HepG2 (cell line): ENCODE results near the gene CCDC33. TPM values are rescaled to one million over a fixed set of nuclear protein-coding genes. Genes with fewer than 3 reads are reported as not detected.
A peak's percentile ranks its signal among the peaks of the same experiment; 100 is the strongest.

Experiments
- CC2D1A ChIP-seq: sonication (generic); formaldehyde crosslinking; IDR thresholded peaks from 2 replicates; pipeline ENCODE4 v1.8.1; 2023; ENCODE audit warnings: mild to moderate bottlenecking, missing genetic modification reagents
- CENPT ChIP-seq: sonication (generic); formaldehyde crosslinking; IDR thresholded peaks from 2 replicates; pipeline ENCODE4 v1.8.0; 2022; ENCODE audit warnings: low read depth, mild to moderate bottlenecking, moderate library complexity, missing genetic modification reagents
- ELF4 ChIP-seq: sonication (generic); formaldehyde crosslinking; IDR thresholded peaks from 2 replicates; pipeline ENCODE4 v1.5.0; 2020; ENCODE audit warnings: missing genetic modification reagents, mild to moderate bottlenecking, moderate library complexity, borderline replicate concordance
- HCFC1 ChIP-seq: fragments of 150-350 bp; IDR thresholded peaks from 2 replicates; pipeline ENCODE4 v1.6.1; 2014; ENCODE audit warnings: low read depth, low read length
- HES4 ChIP-seq: sonication (generic); formaldehyde crosslinking; IDR thresholded peaks from 2 replicates; pipeline ENCODE4 v1.9.0; 2021; ENCODE audit warnings: mild to moderate bottlenecking, missing genetic modification reagents, borderline replicate concordance
- KLF15 ChIP-seq: sonication (generic); formaldehyde crosslinking; IDR thresholded peaks from 2 replicates; pipeline ENCODE4 v1.8.1; 2023; ENCODE audit warnings: borderline replicate concordance, mild to moderate bottlenecking, inconsistent platforms, missing genetic modification reagents, mixed read lengths
- KLF9 ChIP-seq: IDR thresholded peaks from 2 replicates; pipeline ENCODE4 v1.6.1; 2016; ENCODE audit warnings: low read depth
- MATR3 ChIP-seq: sonication (generic); formaldehyde crosslinking; IDR thresholded peaks from 2 replicates; pipeline ENCODE4 v1.4.0; 2020; ENCODE audit warnings: missing genetic modification reagents
- MZF1 ChIP-seq: sonication (generic); formaldehyde crosslinking; IDR thresholded peaks from 2 replicates; pipeline ENCODE4 v1.8.1; 2023; ENCODE audit warnings: mild to moderate bottlenecking, missing genetic modification reagents, borderline replicate concordance
- NR1H2 ChIP-seq: sonication (generic); formaldehyde crosslinking; IDR thresholded peaks from 2 replicates; pipeline ENCODE4 v1.8.1; 2022; ENCODE audit warnings: low read depth, missing genetic modification reagents, borderline replicate concordance
- NR2F1 ChIP-seq, 2 experiments: fragments of 450-650 bp in 1 of 2; formaldehyde crosslinking in 1 of 2; IDR thresholded peaks; 2 replicates each; pipeline versions ENCODE4 v1.5.0 to v1.6.1; 2016 to 2020; ENCODE audit warnings: mild to moderate bottlenecking in 1 of 2, missing compliant biosample characterization in 1 of 2, missing genetic modification reagents in 1 of 2, moderate library complexity in 1 of 2
- PAX8 ChIP-seq: sonication (generic); formaldehyde crosslinking; IDR thresholded peaks from 2 replicates; pipeline ENCODE4 v1.8.0; 2022; ENCODE audit warnings: mild to moderate bottlenecking, missing genetic modification reagents, borderline replicate concordance
- PPARG ChIP-seq: conservative IDR thresholded peaks from 2 replicates; pipeline ENCODE4 v1.6.1; 2016; ENCODE audit warnings: missing biosample characterization, missing genetic modification reagents
- RARG ChIP-seq: sonication (generic); formaldehyde crosslinking; IDR thresholded peaks from 2 replicates; pipeline ENCODE4 v1.4.0; 2020; ENCODE audit warnings: low read depth, mild to moderate bottlenecking, missing genetic modification reagents
- RBM39 ChIP-seq: fragments of 200-400 bp; formaldehyde crosslinking; IDR thresholded peaks from one replicate; pipeline ENCODE4 v1.6.1; 2018; ENCODE audit warnings: antibody characterized with exemption, mild to moderate bottlenecking, low read depth, low read length; ENCODE audit not compliant: poor library complexity, severe bottlenecking
- RXRB ChIP-seq: IDR thresholded peaks from 2 replicates; pipeline ENCODE4 v1.6.1; 2016; ENCODE audit warnings: borderline replicate concordance, missing genetic modification reagents, missing compliant biosample characterization
- TBX3 ChIP-seq: fragments of 450-650 bp; IDR thresholded peaks from 2 replicates; pipeline ENCODE4 v1.6.1; 2017; ENCODE audit warnings: antibody characterized with exemption, mild to moderate bottlenecking, inconsistent platforms, borderline replicate concordance
- ZMYM4 ChIP-seq: sonication (generic); formaldehyde crosslinking; IDR thresholded peaks from 2 replicates; pipeline ENCODE4 v1.8.1; 2023; ENCODE audit warnings: mild to moderate bottlenecking, missing genetic modification reagents
- ZNF446 ChIP-seq: sonication (generic); formaldehyde crosslinking; IDR thresholded peaks from 2 replicates; pipeline ENCODE4 v1.5.0; 2020; ENCODE audit warnings: mild to moderate bottlenecking, missing genetic modification reagents
- ZNF556 ChIP-seq: sonication (generic); formaldehyde crosslinking; IDR thresholded peaks from 2 replicates; pipeline ENCODE4 v1.4.0; 2020; ENCODE audit warnings: mild to moderate bottlenecking, missing genetic modification reagents, borderline replicate concordance
- ZNF841 ChIP-seq: sonication (generic); formaldehyde crosslinking; IDR thresholded peaks from 2 replicates; pipeline ENCODE4 v1.8.1; 2023; ENCODE audit warnings: missing genetic modification reagents, borderline replicate concordance
- ZSCAN25 ChIP-seq: sonication (generic); formaldehyde crosslinking; IDR thresholded peaks from 2 replicates; pipeline ENCODE4 v1.8.0; 2022; ENCODE audit warnings: mild to moderate bottlenecking, missing genetic modification reagents
- polyA plus RNA-seq, 8 experiments: library from polyadenylated mRNA; depleted of rRNA in 3 of 8; stranded (reverse) in 7 of 8; unstranded in 1 of 8; fragments of >200 nt; fragmentation: Illumina TruSeq in 4 of 8; extraction: Trizol in 4 of 8; gene quantifications; 2 replicates each; pipeline versions ENCODE4 v1.2.1 to v1.2.3, GENCODE V29; 2011 to 2016; ENCODE audit warnings: low read depth in 4 of 8, missing spikeins in 1 of 8, mixed read lengths in 1 of 8; ENCODE audit not compliant: insufficient read depth in 1 of 8
- total RNA-seq, 5 experiments: library from RNA; depleted of rRNA; stranded (reverse); fragments of >200 nt; fragmentation: Illumina TruSeq; extraction: Trizol; gene quantifications; 2 replicates each; pipeline ENCODE4 v1.2.3, GENCODE V29; 2016; ENCODE audit warnings: low read depth in 1 of 5
- TF ChIP-seq, protein P1 (sequence below): sonication (generic); formaldehyde crosslinking; IDR thresholded peaks from 2 replicates; pipeline ENCODE4 v1.8.1; 2023; ENCODE audit warnings: mild to moderate bottlenecking, missing genetic modification reagents
- TF ChIP-seq, protein P2 (sequence below): sonication (generic); formaldehyde crosslinking; IDR thresholded peaks from 2 replicates; pipeline ENCODE4 v1.8.0; 2022; ENCODE audit warnings: missing genetic modification reagents, low read depth, mild to moderate bottlenecking, borderline replicate concordance
- TF ChIP-seq, protein P3 (sequence below): sonication (generic); formaldehyde crosslinking; conservative IDR thresholded peaks from 2 replicates; pipeline ENCODE4 v1.8.1; 2023; ENCODE audit warnings: missing genetic modification reagents
- TF ChIP-seq, protein P4 (sequence below): sonication (generic); formaldehyde crosslinking; IDR thresholded peaks from 2 replicates; pipeline ENCODE4 v1.4.0; 2020; ENCODE audit warnings: missing genetic modification reagents, borderline replicate concordance

The CCDC33 gene
- total and polyA plus RNA-seq, 2 of the 13 experiments (the other 11 are each of a cell fraction or from before 2014, with no cell fraction given), result 0.30 TPM; not detected in 1

DNA sequence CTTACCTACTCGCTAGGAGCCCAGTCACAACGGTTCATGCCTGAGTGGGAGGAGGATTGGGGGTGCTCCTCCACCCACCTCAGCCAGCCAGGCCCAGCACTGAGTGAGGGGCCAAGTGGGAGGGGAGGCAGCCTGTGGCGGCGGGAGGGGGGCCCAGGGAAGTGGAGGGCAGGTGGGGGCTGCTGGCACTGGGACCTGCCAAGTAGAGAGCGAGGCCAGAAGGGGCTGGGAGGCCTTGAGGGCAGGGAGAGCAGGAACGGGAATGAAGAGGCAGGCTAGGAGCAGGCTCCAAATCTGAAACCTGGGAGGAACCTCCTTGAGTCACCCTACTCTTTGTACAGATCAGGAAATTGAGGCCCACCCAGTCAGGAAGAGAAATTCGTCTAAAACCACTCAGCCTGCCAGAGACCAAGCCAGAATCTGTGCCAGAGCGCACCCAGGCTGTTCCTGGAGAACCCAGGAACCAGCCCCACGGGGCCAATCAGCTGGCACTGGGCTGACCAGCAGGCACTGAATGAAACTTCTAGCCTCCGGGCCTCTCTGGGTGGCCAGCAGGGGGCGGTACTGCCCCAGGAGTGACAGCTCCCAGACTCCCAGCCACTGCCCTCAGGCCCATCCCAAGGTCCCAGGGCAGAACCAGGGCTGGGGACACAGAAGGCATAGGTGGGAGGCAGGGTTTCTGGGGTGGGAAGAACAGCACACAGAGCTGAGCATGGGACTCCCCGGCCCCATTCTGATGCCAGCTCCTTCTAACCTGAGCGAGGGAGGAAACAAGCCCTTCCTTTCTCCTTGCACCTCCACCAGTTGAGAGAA lies 146.1 kb downstream of the CCDC33 start (continued):
- TF ChIP-seq PAX8 (no peak), PPARG (CRISPR knock-in tag) (0 out of 2 replicates have a peak, but pooled peaks have one; percentile 39), ELF4 (CRISPR knock-in tag) (no peak), NR2F1 (CRISPR knock-in tag; IDR thresholded peaks at IDR 0.05) (no peak), ZSCAN25 (CRISPR knock-in tag) (peak; percentile 46; the same call in 1 of the 2 replicates), KLF15 (no peak), HES4 (no peak), HCFC1 (0 out of 2 replicates have a peak, but pooled peaks have one; percentile 26), CENPT (CRISPR knock-in tag) (no peak), MATR3 (no peak), RARG (CRISPR knock-in tag) (no peak), ZNF446 (no peak), MZF1 (no peak), ZNF556 (CRISPR knock-in tag) (no peak), CC2D1A (CRISPR knock-in tag) (no peak), KLF9 (CRISPR knock-in tag) (no peak), ZNF841 (CRISPR knock-in tag) (no peak), RXRB (CRISPR knock-in tag) (peak; percentile 58; the same call in 1 of the 2 replicates), NR1H2 (CRISPR knock-in tag) (no peak), TBX3 (no peak), RBM39 (peak; percentile 75), ZMYM4 (CRISPR knock-in tag) (no peak)
- TF ChIP-seq, protein P1, sequence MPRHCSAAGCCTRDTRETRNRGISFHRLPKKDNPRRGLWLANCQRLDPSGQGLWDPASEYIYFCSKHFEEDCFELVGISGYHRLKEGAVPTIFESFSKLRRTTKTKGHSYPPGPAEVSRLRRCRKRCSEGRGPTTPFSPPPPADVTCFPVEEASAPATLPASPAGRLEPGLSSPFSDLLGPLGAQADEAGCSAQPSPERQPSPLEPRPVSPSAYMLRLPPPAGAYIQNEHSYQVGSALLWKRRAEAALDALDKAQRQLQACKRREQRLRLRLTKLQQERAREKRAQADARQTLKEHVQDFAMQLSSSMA (CRISPR knock-in tag), result no peak
- TF ChIP-seq, protein P2, sequence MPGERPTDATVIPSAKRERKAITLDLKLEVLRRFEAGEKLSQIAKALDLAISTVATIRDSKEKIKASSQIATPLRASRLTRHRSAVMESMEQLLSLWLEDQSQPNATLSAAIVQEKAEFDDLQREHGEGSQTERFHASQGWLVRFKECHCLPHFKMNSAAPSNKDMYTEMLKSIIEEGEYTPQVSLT, result no peak
- TF ChIP-seq, protein P3, sequence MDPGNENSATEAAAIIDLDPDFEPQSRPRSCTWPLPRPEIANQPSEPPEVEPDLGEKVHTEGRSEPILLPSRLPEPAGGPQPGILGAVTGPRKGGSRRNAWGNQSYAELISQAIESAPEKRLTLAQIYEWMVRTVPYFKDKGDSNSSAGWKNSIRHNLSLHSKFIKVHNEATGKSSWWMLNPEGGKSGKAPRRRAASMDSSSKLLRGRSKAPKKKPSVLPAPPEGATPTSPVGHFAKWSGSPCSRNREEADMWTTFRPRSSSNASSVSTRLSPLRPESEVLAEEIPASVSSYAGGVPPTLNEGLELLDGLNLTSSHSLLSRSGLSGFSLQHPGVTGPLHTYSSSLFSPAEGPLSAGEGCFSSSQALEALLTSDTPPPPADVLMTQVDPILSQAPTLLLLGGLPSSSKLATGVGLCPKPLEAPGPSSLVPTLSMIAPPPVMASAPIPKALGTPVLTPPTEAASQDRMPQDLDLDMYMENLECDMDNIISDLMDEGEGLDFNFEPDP (CRISPR knock-in tag), result no peak
- TF ChIP-seq, protein P4, sequence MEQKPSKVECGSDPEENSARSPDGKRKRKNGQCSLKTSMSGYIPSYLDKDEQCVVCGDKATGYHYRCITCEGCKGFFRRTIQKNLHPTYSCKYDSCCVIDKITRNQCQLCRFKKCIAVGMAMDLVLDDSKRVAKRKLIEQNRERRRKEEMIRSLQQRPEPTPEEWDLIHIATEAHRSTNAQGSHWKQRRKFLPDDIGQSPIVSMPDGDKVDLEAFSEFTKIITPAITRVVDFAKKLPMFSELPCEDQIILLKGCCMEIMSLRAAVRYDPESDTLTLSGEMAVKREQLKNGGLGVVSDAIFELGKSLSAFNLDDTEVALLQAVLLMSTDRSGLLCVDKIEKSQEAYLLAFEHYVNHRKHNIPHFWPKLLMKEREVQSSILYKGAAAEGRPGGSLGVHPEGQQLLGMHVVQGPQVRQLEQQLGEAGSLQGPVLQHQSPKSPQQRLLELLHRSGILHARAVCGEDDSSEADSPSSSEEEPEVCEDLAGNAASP (CRISPR knock-in tag), result peak; percentile 46; the same call in 1 of the 2 replicates
